Right ventricle myocardium inferior (tissue), 1 donor: ENCODE measurements around the gene CACNA1G. TPM values are rescaled to one million over a fixed set of nuclear protein-coding genes. Genes with fewer than 3 reads are reported as not detected.

Experiments
- ATAC-seq: fragments of 200-7000 bp; cut with Tn5 transposase; one replicate; pipeline ENCODE4 v1.9.1; 2020; ENCODE audit warnings: mild to moderate bottlenecking, moderate library complexity
- DNase-seq: peaks from one replicate; pipeline ENCODE4 v3.0.0; 2021; ENCODE audit errors: missing footprints
- intact Hi-C: fragments of 100-400 bp; cut with DNase I; formaldehyde crosslinking; loops from one replicate; pipeline ENCODE4 v1.11.0; 2022
- total RNA-seq: library from RNA; stranded (reverse); fragmentation: NEBNext Ultra II Directional; extraction: Animal tissue kit (Norgen Biotek cat#: 25700); gene quantifications from one replicate; pipeline ENCODE4 v1.2.1, GENCODE V29; 2021
- donor health status: DM: no; HTN: yes; CAD: no; lungs with severe emphysema.

The CACNA1G gene
- total RNA-seq, 1 donor from 2014 or later = 0.38 TPM

DNA sequence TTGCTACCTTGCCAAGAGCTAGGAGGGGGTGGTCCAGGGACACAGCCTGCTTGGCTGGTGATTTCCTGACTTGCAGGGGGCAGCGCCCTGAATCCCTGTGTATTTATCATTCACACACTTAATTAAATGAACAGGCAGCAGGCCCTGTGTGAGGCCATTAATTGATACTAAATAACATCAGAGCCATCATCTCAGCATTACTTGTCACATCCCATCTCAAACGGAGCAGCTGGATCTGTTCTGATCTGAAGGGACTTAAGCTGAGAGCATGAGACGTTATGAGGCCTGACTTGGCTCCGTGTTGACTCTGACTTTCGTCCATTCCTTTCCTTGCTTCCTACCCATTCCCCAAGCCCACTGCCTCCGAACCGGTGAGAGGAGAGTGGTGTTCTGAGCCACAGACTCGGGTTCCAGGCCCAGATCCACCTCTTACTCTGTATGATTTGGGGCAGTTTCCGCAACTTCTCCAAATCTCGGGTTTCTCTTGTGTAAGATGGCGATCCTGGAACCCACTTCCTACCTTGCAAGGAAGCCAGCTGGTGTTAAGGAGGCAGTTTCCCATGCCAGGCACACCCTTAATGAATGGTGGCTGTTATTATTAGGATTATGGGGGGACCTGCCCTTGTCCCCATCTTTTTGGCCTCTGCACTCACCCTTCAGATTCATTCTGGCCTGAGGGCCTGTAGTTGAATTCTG is 33.8 kb downstream of the CACNA1G start:
- ATAC-seq (no peak), DNase-seq (no peak)
- intact Hi-C loops = no loop called here

DNA sequence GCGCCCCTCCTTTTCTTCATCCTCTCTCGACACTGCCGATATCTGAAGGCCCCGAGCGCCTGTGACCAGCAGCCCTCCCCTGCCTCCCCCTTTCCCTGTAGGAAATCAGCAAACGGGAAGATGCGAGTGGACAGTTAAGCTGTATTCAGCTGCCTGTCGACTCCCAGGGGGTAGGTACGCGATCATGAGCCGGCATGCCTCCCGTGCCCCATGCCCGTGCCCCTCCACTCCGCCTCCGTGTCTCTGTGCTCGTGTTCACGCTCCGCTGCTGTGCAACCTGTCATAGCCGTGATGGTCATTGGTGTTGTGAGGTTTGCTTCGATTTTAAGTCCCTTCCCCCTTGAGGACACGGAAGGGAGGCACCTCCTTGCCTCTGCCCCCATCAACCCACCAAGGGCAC is 34.4 kb downstream of the CACNA1G start:
- ATAC-seq (no peak), DNase-seq (no peak)
- intact Hi-C loops = no loop called here

- ATAC-seq = no peak
- DNase-seq = no peak
- intact Hi-C loops = no loop called here
Measured at GRCh38 chr17:50596191-50597037, 35.9 kb downstream of the CACNA1G start.

DNA sequence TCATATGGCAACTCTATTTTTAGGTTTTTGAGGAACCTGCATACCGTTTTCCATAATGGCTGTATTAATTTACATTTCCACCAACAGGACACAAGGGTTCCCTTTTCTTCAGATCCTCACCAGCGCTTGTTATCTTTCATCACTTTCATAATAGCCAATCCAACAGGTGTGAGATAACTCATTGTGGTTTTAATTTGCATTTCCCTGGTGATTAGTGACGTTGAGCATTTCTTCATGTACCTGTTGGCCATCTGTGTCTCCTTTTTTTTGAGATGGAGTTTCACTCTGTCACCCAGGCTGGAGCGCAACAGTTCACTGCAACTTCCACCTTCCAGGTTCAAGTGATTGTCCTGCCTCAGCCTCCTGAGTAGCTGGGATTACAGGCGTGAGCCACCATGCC is 38.0 kb downstream of the CACNA1G start:
- ATAC-seq = no peak
- intact Hi-C loops = no loop called here
- DNase-seq = no peak

- intact Hi-C loops = no loop called here
- ATAC-seq = no peak
- DNase-seq = no peak
Measured at GRCh38 chr17:50599606-50600005, 39.1 kb downstream of the CACNA1G start.

GRCh38 chr17:50601823-50602375 is 41.4 kb downstream of the CACNA1G start:
- intact Hi-C loops = no loop called here
- ATAC-seq (no peak), DNase-seq (no peak)

DNA sequence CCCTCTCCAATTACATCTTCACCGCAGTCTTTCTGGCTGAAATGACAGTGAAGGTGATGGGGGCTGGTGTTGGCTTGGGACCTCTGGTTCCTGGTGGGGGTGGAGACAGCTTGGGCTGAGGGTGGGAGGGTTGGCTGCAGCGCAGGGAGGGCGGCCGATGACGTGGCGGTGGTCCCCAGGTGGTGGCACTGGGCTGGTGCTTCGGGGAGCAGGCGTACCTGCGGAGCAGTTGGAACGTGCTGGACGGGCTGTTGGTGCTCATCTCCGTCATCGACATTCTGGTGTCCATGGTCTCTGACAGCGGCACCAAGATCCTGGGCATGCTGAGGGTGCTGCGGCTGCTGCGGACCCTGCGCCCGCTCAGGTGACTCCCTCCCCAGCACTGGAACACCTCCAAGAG is 42.3 kb downstream of the CACNA1G start:
- DNase-seq (no peak), ATAC-seq (no peak)
- intact Hi-C loops = no loop called here

DNA sequence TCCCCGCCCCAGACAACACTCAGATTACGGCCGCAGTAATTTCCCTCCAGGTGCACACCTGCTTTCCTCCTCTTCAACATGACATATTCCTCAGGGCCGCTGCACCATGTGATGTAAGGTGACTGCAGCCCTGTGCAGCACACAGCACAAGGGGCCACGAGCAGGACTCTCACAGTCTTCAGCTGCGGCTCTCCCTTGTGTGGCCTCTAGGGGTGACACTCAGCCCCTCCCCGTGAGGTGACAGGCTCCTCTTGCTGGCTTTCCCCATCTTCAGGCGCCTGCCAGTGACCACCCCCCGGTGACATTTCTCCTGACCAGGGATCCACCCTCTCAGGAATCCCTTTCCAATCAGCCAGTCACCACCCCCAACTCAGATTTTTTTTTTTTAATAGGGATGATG is 42.8 kb downstream of the CACNA1G start:
- DNase-seq = no peak
- ATAC-seq = no peak
- intact Hi-C loops = no loop called here

DNA sequence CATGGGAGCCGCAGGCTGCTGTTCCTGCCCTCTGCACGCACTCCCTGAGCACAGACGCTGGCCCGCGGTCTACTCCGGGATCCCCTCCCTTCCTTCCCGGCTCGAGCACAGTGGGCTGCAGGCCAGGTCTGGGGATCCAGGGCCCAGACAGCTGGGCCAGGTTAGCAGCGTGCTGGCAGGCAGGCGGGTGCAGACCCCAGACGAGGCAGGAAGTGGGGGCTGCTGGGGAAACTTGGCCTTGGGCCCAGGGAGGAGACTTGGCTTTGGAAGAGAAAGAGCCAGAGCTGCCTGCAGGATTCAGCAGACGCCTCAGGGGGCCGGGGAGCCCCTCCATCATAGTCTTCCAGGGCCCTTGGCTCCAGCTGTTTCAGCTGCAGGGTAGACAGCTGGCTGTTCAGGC is 44.0 kb downstream of the CACNA1G start:
- peak; percentile 89 for DNase-seq
- intact Hi-C loops = no loop called here
- ATAC-seq = peak; percentile 80

- DNase-seq = no peak
- intact Hi-C loops = no loop called here
- ATAC-seq = no peak
Measured at GRCh38 chr17:50605429-50605828, 44.9 kb downstream of the CACNA1G start.

GRCh38 chr17:50607522-50608175 is 47.1 kb downstream of the CACNA1G start:
- ATAC-seq (no peak), DNase-seq (no peak)
- intact Hi-C loops = no loop called here

- no peak for ATAC-seq
- intact Hi-C loops = no loop called here
- no peak for DNase-seq
Measured at GRCh38 chr17:50608700-50609379, 48.3 kb downstream of the CACNA1G start.

DNA sequence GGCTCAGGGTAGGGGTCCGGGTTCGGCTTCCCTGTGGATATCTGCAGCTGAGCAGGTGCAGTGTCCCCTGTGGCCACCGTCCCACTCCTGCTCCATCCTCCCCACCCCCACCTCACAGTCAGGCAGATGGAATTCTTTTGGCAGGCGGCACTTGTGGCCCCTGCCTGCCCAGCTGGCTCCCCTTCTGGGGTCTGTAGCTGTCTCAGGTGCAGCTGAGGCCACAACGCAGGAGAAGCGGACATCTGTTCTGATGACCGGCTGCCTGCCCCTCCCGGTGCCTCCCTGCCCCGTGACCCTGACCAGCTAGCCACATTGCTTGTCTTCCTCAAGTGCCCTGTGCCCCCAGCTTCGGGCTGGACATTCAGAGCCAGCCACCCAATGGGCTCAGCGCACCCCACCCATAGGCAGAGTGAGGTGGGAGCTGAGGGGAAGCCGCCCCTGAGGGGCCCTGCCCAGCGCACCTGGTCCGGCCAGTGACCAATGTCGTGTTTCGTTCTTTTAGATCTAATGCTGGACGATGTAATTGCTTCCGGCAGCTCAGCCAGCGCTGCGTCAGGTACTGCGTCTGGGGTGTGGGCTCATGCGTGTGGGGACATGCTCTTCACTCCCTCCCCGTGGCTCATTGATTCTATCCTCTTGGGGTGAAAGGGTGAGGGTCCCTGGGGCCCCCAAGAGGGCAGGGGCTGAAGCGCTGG is 49.0 kb downstream of the CACNA1G start:
- intact Hi-C loops = no loop called here
- DNase-seq (no peak), ATAC-seq (no peak)

DNA sequence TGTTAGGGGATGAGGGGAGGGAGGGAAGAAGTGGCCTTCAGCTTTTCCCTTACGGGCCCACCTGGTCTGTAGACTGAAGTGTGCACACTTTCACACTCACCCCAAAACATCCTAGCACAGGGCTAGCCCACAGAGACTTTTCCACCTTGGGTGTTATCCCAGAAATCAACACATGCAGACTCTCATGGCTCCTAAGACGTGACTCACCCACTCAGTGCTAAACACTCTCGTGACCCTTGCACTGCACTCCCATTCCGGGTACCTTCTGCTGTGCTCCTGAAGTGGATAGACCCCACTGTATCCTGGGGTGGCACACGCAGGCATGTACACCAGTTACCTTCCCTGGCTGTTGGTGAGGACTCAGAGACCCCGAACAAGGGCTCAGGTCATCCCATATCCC is 51.1 kb downstream of the CACNA1G start:
- ATAC-seq = no peak
- no peak for DNase-seq
- intact Hi-C loops = no loop called here

- DNase-seq (no peak), ATAC-seq (no peak)
- intact Hi-C loops = no loop called here
Measured at GRCh38 chr17:50612281-50612680, 51.8 kb downstream of the CACNA1G start.

DNA sequence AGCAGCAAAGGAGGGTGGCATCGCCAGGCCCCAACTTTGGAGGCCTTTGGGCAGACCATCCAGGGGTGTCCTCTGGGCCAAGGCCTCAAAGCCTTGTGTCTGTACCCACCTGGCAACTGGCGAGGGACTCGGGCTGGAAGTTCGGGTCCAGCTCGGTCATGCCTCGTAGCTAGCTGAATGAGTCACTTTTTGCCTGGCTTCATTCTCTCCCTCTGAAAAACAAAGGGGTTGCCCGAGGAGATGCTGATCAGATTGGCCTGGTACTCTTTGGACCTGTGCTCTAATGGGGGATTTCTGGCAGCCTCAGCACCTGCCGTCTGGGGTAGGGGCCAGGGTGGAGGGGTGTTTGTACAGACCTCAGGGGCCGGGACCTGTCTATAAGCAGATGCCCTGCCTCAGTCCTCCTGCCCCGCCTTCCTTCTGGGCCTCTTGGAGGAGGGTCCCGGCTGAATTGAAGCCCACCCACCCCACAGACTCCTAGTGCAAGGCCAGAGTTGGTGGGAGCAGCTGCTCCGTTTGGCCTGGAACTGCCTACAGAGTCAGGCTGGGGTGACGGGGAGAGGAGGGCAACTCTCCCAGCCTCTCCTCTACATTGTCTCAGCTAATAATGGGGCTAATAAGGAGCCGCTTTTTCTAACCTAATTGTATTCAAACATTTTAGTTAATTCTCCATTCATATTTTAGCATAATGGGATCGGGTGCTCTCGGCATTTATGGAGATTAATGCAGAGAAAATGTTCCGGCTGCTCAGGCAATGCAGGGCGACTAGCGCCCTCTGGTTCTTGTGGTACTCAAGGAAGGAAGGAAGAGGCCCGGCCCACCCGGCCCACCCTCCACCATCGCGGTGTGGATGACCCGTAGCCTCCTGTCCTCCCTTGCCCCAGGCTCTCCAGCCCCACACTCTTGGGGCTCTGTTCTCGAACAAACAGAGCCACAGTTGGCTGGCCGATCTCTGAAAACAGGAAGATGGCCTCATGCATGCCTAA is 52.8 kb downstream of the CACNA1G start:
- DNase-seq (no peak), ATAC-seq (no peak)
- intact Hi-C loops = loop anchor here (1.0 kb wide), 1 partner anchor 62 kb away; no protein-coding TSS in a partner anchor

DNA sequence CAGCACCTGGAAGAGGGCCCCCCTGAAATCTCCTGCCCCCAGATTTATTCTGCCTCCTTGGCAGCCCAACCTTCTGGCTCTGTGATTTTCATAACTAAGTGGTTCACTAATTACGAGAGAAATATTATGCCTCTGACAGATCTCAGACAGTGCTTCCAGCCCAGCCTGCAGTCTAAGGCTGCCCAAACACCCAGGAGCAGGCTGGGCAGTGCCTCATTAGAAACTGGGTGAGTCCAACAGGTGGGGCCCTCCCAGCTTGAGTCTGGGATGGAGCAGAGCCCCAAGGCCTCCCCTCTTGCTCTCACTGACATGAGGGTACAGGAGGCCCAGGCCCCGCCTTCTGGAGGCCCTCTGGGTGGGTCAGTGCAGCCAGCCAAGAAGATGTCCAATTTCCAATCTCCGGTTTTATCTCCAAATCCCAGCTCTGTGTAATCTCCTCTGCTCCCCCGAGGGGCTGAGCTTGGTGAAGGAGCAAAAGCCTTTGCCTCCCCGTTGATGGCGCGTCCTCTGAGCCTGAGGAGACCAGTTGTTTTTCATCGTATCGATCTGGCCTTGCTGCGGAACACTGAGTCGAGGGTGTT is 54.0 kb downstream of the CACNA1G start:
- intact Hi-C loops = no loop called here
- ATAC-seq (no peak), DNase-seq (no peak)
